Left lobe of liver (tissue), 2 donors: ENCODE measurements around the gene INS. TPM values are rescaled to one million over a fixed set of nuclear protein-coding genes. Genes with fewer than 3 reads are reported as not detected.
"Not testable (repeated sequence)": the region's sequence is repeated elsewhere in the genome, so short reads cannot be mapped to it uniquely, and the experiment has no call there.

Experiments used
- ATAC-seq: fragments of 200-7000 bp; cut with Tn5 transposase; one replicate; pipeline ENCODE4 v1.9.1; 2020; ENCODE audit warnings: mild to moderate bottlenecking, moderate library complexity
- DNase-seq: peaks from one replicate; pipeline ENCODE4 v3.0.0-alpha.2; 2020; ENCODE audit warnings: low spot score
- total RNA-seq: library from RNA; stranded (reverse); gene quantifications from one replicate; pipeline ENCODE4 v1.2.1, GENCODE V29; 2021
- donor health status: DM: no; HTN: no; CAD: no; lungs with moderate emphysema.
- donor health status: DM: no; HTN: yes; CAD: no.

The INS gene
- total RNA-seq, 1 donor from 2014 or later = not detected

DNA sequence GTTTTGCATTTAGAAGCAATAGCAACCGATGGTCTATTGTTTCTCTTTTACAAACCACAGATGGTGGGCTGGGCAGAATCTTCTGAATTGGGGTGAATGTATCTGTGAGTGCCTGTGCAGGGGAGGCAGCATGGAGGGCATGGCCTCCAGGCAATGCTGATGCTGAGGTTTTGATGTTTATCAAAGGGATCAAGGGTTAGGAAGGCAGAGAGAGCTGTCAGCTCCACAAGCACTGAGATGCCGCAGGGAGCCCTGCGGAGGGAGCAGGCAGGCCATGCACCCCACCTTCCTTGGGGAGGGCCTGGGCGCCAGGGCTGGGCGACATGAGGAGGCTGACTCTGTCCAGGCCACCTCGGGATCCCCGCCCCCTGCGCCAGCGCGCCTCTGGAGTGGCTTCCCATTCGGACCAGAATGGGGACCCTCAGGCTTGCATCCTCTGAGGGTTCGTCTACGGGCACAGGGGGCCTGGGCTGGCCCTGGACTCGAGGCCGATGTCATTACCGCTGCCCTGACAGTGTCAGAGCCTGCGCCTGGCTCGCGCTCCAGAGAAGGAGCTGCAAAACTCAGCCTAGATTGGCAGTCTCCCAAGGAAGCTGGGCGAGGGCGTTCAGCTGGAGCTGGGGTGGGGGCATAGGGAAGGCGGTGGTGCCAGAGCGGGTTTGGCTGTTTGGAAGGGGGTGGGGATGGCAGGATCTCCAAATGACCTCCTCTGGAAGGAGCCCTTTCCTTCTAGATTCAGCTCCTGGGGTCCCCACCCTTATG is 24.5 kb upstream of the INS start:
- ATAC-seq (no peak), DNase-seq (no peak)

GRCh38 chr11:2182692-2183474 is 21.9 kb upstream of the INS start:
- DNase-seq (no peak), ATAC-seq (no peak)

DNA sequence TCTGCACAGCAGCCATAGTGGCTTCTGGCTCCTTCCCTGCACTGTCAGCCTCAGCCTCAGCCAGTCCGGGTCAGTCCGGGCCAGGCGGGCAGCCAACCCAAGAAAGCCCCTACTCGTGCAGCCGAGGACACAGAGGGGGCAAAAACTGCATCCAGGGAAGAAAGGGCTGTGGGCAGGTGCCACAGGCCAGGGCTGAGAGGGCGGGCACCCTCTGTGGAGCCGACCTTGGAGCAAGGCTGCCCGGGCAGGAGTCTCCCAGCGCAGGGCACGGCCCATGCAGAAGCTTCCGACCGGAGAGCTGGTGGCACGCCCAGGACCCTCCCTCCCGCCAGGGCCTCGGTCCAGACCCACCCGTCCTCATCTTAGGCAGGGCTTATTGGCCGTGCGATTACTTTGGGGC is 21.1 kb upstream of the INS start:
- no peak for ATAC-seq
- DNase-seq = no peak

GRCh38 chr11:2180789-2181370 is 19.9 kb upstream of the INS start:
- no peak for ATAC-seq
- DNase-seq = no peak

- ATAC-seq (no peak), DNase-seq (no peak)
Observed at GRCh38 chr11:2180347-2180746, 19.3 kb upstream of the INS start.

- DNase-seq (no peak), ATAC-seq (no peak)
Observed at GRCh38 chr11:2179516-2179915, 18.5 kb upstream of the INS start.

GRCh38 chr11:2178906-2179494 is 18.0 kb upstream of the INS start:
- ATAC-seq (no peak), DNase-seq (no peak)

DNA sequence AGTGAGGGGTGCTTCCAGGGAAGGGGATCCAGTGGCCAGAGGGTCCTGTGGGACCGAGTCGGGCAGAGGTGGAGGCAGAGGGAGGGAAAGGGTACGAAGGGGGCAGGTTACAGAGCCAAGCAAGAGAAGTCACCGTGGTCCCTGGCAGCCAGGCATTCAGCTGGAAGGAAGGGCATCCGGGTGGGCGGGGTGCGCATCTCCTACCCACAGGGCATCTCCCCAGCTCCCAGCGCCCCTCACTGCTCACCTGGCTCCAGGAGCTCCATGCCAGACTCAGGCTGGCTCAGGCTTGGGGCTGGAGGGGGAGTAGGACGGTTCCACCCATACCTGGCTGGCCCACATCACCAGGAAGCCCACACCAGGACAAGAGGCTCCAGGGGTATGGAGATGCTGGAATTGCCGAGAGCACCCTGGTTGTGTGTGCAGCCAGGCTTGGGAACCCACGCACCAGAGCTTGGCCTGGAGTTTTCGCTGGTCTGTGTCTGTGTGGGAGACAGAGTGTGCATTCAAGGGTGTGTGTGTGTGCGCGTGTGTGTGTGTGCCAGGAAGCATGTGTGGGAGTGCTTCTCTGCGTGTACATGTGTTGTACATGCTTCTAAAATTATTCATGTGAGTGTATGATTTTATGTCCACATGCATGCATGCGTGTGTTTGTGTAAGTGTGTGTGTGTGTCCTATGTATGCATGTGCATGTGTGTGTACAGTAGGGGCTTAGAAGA is 17.2 kb upstream of the INS start:
- ATAC-seq, DNase-seq: not testable (repeated sequence)

GRCh38 chr11:2177076-2177475 is 16.1 kb upstream of the INS start:
- ATAC-seq (no peak), DNase-seq (no peak)

GRCh38 chr11:2176389-2176900 is 15.4 kb upstream of the INS start:
- ATAC-seq (no peak), DNase-seq (no peak)

GRCh38 chr11:2175659-2176058 is 14.7 kb upstream of the INS start:
- ATAC-seq = no peak

DNA sequence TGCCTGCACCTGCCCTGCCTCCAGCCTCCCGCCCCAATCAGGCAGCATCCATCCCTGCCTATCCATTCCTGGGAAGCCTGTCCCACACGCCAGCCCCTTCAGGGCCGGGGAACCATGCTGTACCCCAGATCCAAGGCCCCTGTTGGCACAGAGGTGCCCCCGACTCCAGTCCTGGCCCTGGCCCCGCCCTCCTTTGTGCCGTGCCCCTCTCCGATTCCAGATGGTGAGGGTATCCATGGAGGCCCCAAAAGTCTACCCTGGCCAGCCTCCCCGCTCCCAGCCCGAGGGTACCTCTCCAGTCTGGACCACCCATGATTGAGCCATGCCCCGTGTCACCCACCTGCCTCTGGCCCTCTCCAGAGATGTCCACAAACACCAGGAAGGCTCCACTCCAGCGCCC is 13.4 kb upstream of the INS start:
- no peak for DNase-seq
- no peak for ATAC-seq

More at GRCh38 chr11:2175659-2176058, 14.7 kb upstream of the INS start:
- no peak for DNase-seq

DNA sequence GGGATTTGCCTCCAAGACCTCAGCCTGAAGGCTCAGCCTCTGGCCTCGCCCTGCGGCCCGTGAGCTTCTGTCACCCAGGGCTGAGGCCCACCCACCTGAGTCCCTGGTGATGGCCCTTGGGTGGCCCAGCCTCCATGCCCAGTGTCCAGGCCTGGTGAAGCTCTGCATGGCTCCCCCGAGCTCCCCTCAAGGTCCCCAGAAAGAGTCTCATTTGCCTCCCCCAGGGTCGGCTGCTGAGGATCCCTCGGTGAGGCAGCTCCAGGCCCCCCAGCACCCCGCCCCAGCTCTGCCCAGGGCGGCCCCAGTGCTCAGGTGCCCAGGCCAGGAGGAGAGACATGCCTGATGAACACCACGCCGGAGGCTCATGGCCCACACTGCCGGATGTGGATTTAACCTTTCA is 12.8 kb upstream of the INS start:
- no peak for DNase-seq
- no peak for ATAC-seq

GRCh38 chr11:2173150-2173693 is 12.2 kb upstream of the INS start:
- DNase-seq = no peak
- peak; percentile 10 for ATAC-seq

- no peak for ATAC-seq
- DNase-seq = no peak
Observed at GRCh38 chr11:2172676-2173075, 11.7 kb upstream of the INS start.

DNA sequence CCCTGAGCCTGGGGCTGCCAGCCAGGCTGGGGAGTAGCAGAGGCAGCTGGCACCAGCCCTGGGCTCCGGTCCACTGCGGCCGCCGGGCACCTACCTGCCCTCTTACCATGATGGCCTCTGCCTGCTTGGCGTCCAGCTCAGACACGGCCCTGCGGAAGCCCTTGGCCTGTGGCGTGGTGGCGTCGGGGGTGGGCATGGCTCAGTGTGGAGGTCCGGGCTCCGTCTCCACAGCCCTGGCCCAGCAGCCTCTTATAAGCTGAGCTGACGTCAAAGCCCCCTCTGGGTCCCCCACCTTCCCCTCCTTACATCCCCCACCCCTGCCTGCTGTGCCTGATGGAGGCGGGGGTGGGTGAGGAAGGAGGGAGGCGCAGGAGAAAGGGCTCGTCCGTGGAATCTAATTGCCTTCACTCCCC is 10.6 kb upstream of the INS start, which contains the start of gene TH:
TH (minus strand) TSS at position 225 of the 413 bp plus-strand sequence; CDS start at position 196, 29 bp downstream.
- ATAC-seq (peak; percentile 57), DNase-seq (no peak)

- DNase-seq (no peak), ATAC-seq (no peak)
Observed at GRCh38 chr11:2169626-2170570, 8.9 kb upstream of the INS start.

- ATAC-seq = no peak
Observed at GRCh38 chr11:2169005-2169378, 8.0 kb upstream of the INS start.

More at GRCh38 chr11:2169005-2169378, 8.0 kb upstream of the INS start:
- DNase-seq = no peak
